Measurements from ENCODE around the gene CA6. TPM values are rescaled to one million over a fixed set of nuclear protein-coding genes. Genes with fewer than 3 reads are reported as not detected.

CA6 gene
- total RNA-seq, 1 experiment from 2014 or later: not detected

GRCh38 chr1:8941906-8942305 is 3.8 kb upstream of the CA6 start:
- Histone ChIP-seq H3K18ac (ENCODE audit: insufficient read length, low read depth, low read length) (no peak overlapping the region), H4K5ac (ENCODE audit: insufficient read length, low read depth, low read length) (no peak overlapping the region), H2BK20ac (ENCODE audit: low read depth, low read length, poor library complexity, severe bottlenecking) (no peak overlapping the region), H3K79me2 (ENCODE audit: insufficient read depth, low read length) (no peaks in the 10 kb centered on the region), H3K27me3 (ENCODE audit: insufficient read depth, low read length) (no peaks in the 10 kb centered on the region), H2BK120ac (ENCODE audit: low read depth, low read length, poor library complexity, severe bottlenecking) (no peak overlapping the region), H3K23ac (ENCODE audit: insufficient read length, low read depth, low read length) (no peak overlapping the region), H3K27ac (ENCODE audit: insufficient read length, low read depth, low read length) (no peak overlapping the region), H3T11ph (ENCODE audit: low read length) (no peak overlapping the region), H3K9ac (ENCODE audit: extremely low read depth, insufficient read length, low read length) (no peak overlapping the region), H3K23me2 (ENCODE audit: insufficient read length, low read depth, low read length, poor library complexity, severe bottlenecking) (no peaks in the 10 kb centered on the region), H2AFZ (ENCODE audit: low read length) (no peak overlapping the region), H3K56ac (ENCODE audit: insufficient read length, low read depth, low read length) (no peak overlapping the region), H2BK5ac (ENCODE audit: insufficient read length, low read length) (no peak overlapping the region), H4K8ac (replicated peaks; ENCODE audit: insufficient read length, low read depth, low read length) (no peak overlapping the region), H3K14ac (ENCODE audit: insufficient read depth, low read length) (no peak overlapping the region), H3K4ac (ENCODE audit: low read depth, low read length) (no peak overlapping the region), H2BK15ac (ENCODE audit: low read depth, low read length) (no peak overlapping the region), H3K79me1 (ENCODE audit: insufficient read depth, low read depth, low read length, poor library complexity, severe bottlenecking) (no peaks in the 10 kb centered on the region), H4K20me1 (ENCODE audit: control insufficient read depth, insufficient read depth, insufficient read length) (no peaks in the 10 kb centered on the region), H2BK12ac (ENCODE audit: insufficient read length, low read depth, low read length) (no peak overlapping the region), H3K9me3 (ENCODE audit: control insufficient read depth, low read depth, low read length) (no peaks in the 10 kb centered on the region), H3K4me2 (ENCODE audit: insufficient read depth, insufficient read length, low read length) (no peak overlapping the region), H3K4me1 (ENCODE audit: insufficient read depth, low read length) (peaks cover 2% of the 10 kb centered on the region; the same call in 1 of the 2 replicates), H4K91ac (ENCODE audit: insufficient read length, low read depth, low read length) (no peak overlapping the region), H2AK5ac (ENCODE audit: insufficient read length, low read length) (no peak overlapping the region)
- H3K4me1 Mint-ChIP-seq: peaks cover 52 to 57% of the 10 kb centered on the region in 2 experiments
- H3K27me3 Mint-ChIP-seq (ENCODE audit: low read depth): no peaks in the 10 kb centered on the region; the same call in none of the 2 replicates
- no peak for DNase-seq
- no peak for TF ChIP-seq CTCF (conservative IDR thresholded peaks at IDR 0.05)
- peak overlapping the region in 1 of 3 experiments; percentile 79; a peak in 1 of 7 replicates for H3K27ac Mint-ChIP-seq
- WGBS (ENCODE audit: extremely low coverage, insufficient read length, low lambda C conversion rate): no CpG with 5 or more reads among the region's 6 CpGs
- no peak overlapping the region for H3K4me3 Mint-ChIP-seq
- peaks cover 4 to 16% of the 10 kb centered on the region in 2 experiments; a peak in 4 of 5 replicates for H3K9me3 Mint-ChIP-seq
- peaks cover 0 to 12% (median 3%) of the 10 kb centered on the region in 3 experiments; a peak in 3 of 7 replicates for H3K36me3 Mint-ChIP-seq (ENCODE audit: insufficient read depth in 1 of 3, low read depth in 3 of 3)

Data from H9 (cell line).